C4-2B (cell line): ENCODE results near the gene SLC44A1.

ENCODE experiments used
- CTCF ChIP-seq: fragments of 450-650 bp; conservative IDR thresholded peaks from 2 replicates; pipeline ENCODE4 v1.5.1; 2017; ENCODE audit warnings: mild to moderate bottlenecking
- ZFX ChIP-seq: fragments of 450-650 bp; IDR thresholded peaks from 2 replicates; pipeline ENCODE4 v1.6.1; 2017

DNA sequence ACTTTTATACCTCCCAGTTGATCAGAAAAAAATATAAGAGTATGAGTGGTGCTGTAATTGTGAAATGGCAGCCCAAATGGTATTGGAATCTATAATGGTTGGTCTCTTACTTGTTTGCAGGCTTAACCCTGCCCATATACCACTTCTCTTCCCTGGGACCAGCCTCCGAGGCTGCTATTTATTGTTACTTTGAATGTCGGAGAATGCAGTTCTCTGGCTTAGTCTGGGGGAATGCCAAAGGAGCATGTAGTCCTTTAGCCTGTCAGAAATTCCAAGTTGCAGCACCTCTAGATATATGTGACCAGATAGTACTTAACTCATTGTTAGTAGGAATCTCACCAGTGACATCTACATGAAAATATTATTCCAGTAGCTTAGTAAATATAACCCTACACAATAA lies 47.5 kb downstream of the SLC44A1 start:
- TF ChIP-seq CTCF (no peak), ZFX (no peak)
